MM.1S (cell line): ENCODE data around the gene UBE2E2.

Experiments
- DNase-seq: peaks from one replicate; pipeline ENCODE4 v3.0.0-alpha.2; 2015
- H2AFZ ChIP-seq: fragments of 300-600 bp; sonication (generic); 2 replicates; pipeline ENCODE4 v1.6.0; 2016; ENCODE audit warnings: antibody characterized with exemption, low read length
- H3F3A ChIP-seq: fragments of 300-600 bp; sonication (generic); 2 replicates; pipeline ENCODE4 v1.6.1; 2016; ENCODE audit warnings: mild to moderate bottlenecking, antibody characterized with exemption, low read length, moderate library complexity, mixed read lengths; ENCODE audit not compliant: insufficient read depth
- H3K27ac ChIP-seq: fragments of 300-600 bp; sonication (generic); 2 replicates; pipeline ENCODE4 v1.5.1; 2016; ENCODE audit warnings: mild to moderate bottlenecking, low read length
- H3K27me3 ChIP-seq: fragments of 300-600 bp; sonication (generic); replicated peaks from 2 replicates; pipeline ENCODE4 v1.6.0; 2016; ENCODE audit warnings: low read length; ENCODE audit not compliant: insufficient read depth
- H3K36me3 ChIP-seq: fragments of 300-600 bp; sonication (generic); replicated peaks from 2 replicates; pipeline ENCODE4 v1.6.1; 2016; ENCODE audit warnings: mild to moderate bottlenecking, low read length, mixed read lengths; ENCODE audit not compliant: insufficient read depth
- H3K4me1 ChIP-seq: fragments of 300-600 bp; sonication (generic); 2 replicates; pipeline ENCODE4 v1.6.1; 2016; ENCODE audit warnings: low read length, mixed read lengths
- H3K4me2 ChIP-seq: fragments of 300-600 bp; sonication (generic); 2 replicates; pipeline ENCODE4 v1.6.0; 2016; ENCODE audit warnings: low read depth, low read length
- H3K4me3 ChIP-seq: fragments of 300-600 bp; sonication (generic); 2 replicates; pipeline ENCODE4 v1.5.1; 2016; ENCODE audit warnings: low read length, mixed read lengths
- H3K79me2 ChIP-seq: fragments of 300-600 bp; sonication (generic); 2 replicates; pipeline ENCODE4 v1.6.1; 2016; ENCODE audit warnings: mixed run types, low read length, mixed read lengths
- H3K9ac ChIP-seq: fragments of 300-600 bp; sonication (generic); 2 replicates; pipeline ENCODE4 v1.6.1; 2016; ENCODE audit warnings: low read length, mixed read lengths
- H3K9me2 ChIP-seq: fragments of 300-600 bp; sonication (generic); replicated peaks from 2 replicates; pipeline ENCODE4 v1.6.1; 2016; ENCODE audit warnings: mild to moderate bottlenecking, low read length, mixed read lengths; ENCODE audit not compliant: insufficient read depth
- H3K9me3 ChIP-seq: fragments of 300-600 bp; sonication (generic); replicated peaks from 2 replicates; pipeline ENCODE4 v1.6.1; 2016; ENCODE audit warnings: mild to moderate bottlenecking, low read length, mixed read lengths; ENCODE audit not compliant: insufficient read depth
- H4K20me1 ChIP-seq: fragments of 300-600 bp; sonication (generic); 2 replicates; pipeline ENCODE4 v1.6.1; 2016; ENCODE audit warnings: mild to moderate bottlenecking, low read length, moderate library complexity, mixed read lengths; ENCODE audit not compliant: insufficient read depth
- CTCF ChIP-seq: fragments of 300-600 bp; sonication (generic); IDR thresholded peaks from 2 replicates; pipeline ENCODE4 v1.5.1; 2016; ENCODE audit warnings: antibody characterized with exemption, low read length, mixed read lengths
- EZH2 ChIP-seq: fragments of 300-600 bp; sonication (generic); optimal IDR thresholded peaks from 2 replicates; pipeline ENCODE3; 2017; ENCODE audit warnings: low read depth, mild to moderate bottlenecking, antibody characterized with exemption, low read length, mixed read lengths
- EZH2phosphoT487 ChIP-seq: fragments of 300-600 bp; sonication (generic); IDR thresholded peaks from 2 replicates; pipeline ENCODE4 v1.6.1; 2018; ENCODE audit warnings: antibody characterized with exemption, low read length

UBE2E2 gene

GRCh38 chr3:23588547-23588946 is 385.4 kb downstream of the UBE2E2 start:
- H3K79me2 ChIP-seq: no peaks in the 10 kb centered on the region
- no peaks in the 10 kb centered on the region for H3K36me3 ChIP-seq
- TF ChIP-seq CTCF (no peak), EZH2 (no peak), EZH2phosphoT487 (no peak)
- H3K9me3 ChIP-seq: no peaks in the 10 kb centered on the region
- no peak overlapping the region for H3K27ac ChIP-seq
- H3F3A ChIP-seq: no peaks in the 10 kb centered on the region
- no peak overlapping the region for H3K4me2 ChIP-seq
- DNase-seq: no peak
- no peak overlapping the region for H2AFZ ChIP-seq
- no peaks in the 10 kb centered on the region for H3K27me3 ChIP-seq
- H3K9ac ChIP-seq: no peak overlapping the region
- no peak overlapping the region for H3K4me3 ChIP-seq
- H3K4me1 ChIP-seq: no peaks in the 10 kb centered on the region
- no peaks in the 10 kb centered on the region for H4K20me1 ChIP-seq
- H3K9me2 ChIP-seq: no peaks in the 10 kb centered on the region

- H3K4me3 ChIP-seq: no peak overlapping the region
- no peaks in the 10 kb centered on the region for H4K20me1 ChIP-seq
- H2AFZ ChIP-seq: no peak overlapping the region
- H3K27me3 ChIP-seq: no peaks in the 10 kb centered on the region
- H3K9me2 ChIP-seq: no peaks in the 10 kb centered on the region
- no peaks in the 10 kb centered on the region for H3K4me1 ChIP-seq
- H3K4me2 ChIP-seq: no peak overlapping the region
- H3K79me2 ChIP-seq: no peaks in the 10 kb centered on the region
- no peak overlapping the region for H3K9ac ChIP-seq
- no peak for DNase-seq
- H3F3A ChIP-seq: no peaks in the 10 kb centered on the region
- no peak overlapping the region for H3K27ac ChIP-seq
- no peaks in the 10 kb centered on the region for H3K9me3 ChIP-seq
- H3K36me3 ChIP-seq: no peaks in the 10 kb centered on the region
- no peak for TF ChIP-seq EZH2phosphoT487
- TF ChIP-seq CTCF: no peak
- no peak for TF ChIP-seq EZH2
These were observed 386.5 kb downstream of the UBE2E2 start for GRCh38 chr3:23589602-23590001.

- Histone ChIP-seq H3K9me2 (no peaks in the 10 kb centered on the region), H3K79me2 (no peaks in the 10 kb centered on the region), H2AFZ (no peak overlapping the region), H3F3A (no peaks in the 10 kb centered on the region), H3K9me3 (no peaks in the 10 kb centered on the region), H3K4me1 (no peaks in the 10 kb centered on the region), H4K20me1 (no peaks in the 10 kb centered on the region), H3K36me3 (no peaks in the 10 kb centered on the region), H3K4me3 (no peak overlapping the region), H3K27ac (no peak overlapping the region), H3K4me2 (no peak overlapping the region), H3K9ac (no peak overlapping the region), H3K27me3 (no peaks in the 10 kb centered on the region)
- TF ChIP-seq CTCF (no peak), EZH2 (no peak), EZH2phosphoT487 (no peak)
- DNase-seq: no peak
These were observed 387.5 kb downstream of the UBE2E2 start for GRCh38 chr3:23590424-23591273.
